ENCODE results near the gene CST11.

CST11 gene

DNA sequence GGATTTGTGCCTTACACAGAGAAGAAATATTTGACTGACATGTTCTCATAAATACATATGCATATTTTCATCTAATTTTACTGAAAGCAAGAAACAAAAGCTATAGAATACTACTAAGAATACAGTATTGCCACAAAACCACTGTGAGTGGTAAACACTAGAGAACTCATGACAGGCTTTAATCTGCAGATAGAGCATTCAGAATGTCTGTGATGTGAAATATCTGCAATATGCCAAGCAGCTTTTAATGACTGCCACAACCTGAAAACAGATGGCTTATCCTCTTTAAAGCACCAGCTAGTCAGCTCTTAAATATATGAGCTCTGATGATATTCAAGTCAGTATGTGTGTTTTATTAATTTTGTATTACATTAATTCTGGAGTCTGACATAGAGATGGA, 34.8 kb downstream of the CST11 start:
- H3K9me3 ChIP-seq (ENCODE audit: control insufficient read depth, insufficient read depth, low read depth, low read length), result no peaks in the 10 kb centered on the region
- CTCF ChIA-PET, result interaction anchor here (0.6 to 3.8 kb wide), 3 partner anchors 24 to 185 kb away, joined by 4 to 23 read pairs (median 13); no protein-coding TSS in a partner anchor
- no peak for TF ChIP-seq ZNF624 (tag by site-specific recombination; IDR thresholded peaks at IDR 0.05)
- no peak for TF ChIP-seq ZNF366 (tag by site-specific recombination; conservative IDR thresholded peaks at IDR 0.05)
- TF ChIP-seq, protein P1, sequence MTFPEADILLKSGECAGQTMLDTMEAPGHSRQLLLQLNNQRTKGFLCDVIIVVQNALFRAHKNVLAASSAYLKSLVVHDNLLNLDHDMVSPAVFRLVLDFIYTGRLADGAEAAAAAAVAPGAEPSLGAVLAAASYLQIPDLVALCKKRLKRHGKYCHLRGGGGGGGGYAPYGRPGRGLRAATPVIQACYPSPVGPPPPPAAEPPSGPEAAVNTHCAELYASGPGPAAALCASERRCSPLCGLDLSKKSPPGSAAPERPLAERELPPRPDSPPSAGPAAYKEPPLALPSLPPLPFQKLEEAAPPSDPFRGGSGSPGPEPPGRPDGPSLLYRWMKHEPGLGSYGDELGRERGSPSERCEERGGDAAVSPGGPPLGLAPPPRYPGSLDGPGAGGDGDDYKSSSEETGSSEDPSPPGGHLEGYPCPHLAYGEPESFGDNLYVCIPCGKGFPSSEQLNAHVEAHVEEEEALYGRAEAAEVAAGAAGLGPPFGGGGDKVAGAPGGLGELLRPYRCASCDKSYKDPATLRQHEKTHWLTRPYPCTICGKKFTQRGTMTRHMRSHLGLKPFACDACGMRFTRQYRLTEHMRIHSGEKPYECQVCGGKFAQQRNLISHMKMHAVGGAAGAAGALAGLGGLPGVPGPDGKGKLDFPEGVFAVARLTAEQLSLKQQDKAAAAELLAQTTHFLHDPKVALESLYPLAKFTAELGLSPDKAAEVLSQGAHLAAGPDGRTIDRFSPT (tag by site-specific recombination; IDR thresholded peaks at IDR 0.05), result no peak
- TF ChIP-seq, protein P2, sequence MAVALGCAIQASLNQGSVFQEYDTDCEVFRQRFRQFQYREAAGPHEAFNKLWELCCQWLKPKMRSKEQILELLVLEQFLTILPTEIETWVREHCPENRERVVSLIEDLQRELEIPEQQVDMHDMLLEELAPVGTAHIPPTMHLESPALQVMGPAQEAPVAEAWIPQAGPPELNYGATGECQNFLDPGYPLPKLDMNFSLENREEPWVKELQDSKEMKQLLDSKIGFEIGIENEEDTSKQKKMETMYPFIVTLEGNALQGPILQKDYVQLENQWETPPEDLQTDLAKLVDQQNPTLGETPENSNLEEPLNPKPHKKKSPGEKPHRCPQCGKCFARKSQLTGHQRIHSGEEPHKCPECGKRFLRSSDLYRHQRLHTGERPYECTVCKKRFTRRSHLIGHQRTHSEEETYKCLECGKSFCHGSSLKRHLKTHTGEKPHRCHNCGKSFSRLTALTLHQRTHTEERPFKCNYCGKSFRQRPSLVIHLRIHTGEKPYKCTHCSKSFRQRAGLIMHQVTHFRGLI (tag by site-specific recombination; IDR thresholded peaks at IDR 0.05), result no peak
- TF ChIP-seq ZNF670 (tag by site-specific recombination; IDR thresholded peaks at IDR 0.05; ENCODE audit: low read depth), result no peak
- TF ChIP-seq GLI4 (tag by site-specific recombination; IDR thresholded peaks at IDR 0.05), result no peak
- TF ChIP-seq, protein P3, sequence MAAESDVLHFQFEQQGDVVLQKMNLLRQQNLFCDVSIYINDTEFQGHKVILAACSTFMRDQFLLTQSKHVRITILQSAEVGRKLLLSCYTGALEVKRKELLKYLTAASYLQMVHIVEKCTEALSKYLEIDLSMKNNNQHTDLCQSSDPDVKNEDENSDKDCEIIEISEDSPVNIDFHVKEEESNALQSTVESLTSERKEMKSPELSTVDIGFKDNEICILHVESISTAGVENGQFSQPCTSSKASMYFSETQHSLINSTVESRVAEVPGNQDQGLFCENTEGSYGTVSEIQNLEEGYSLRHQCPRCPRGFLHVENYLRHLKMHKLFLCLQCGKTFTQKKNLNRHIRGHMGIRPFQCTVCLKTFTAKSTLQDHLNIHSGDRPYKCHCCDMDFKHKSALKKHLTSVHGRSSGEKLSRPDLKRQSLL (tag by site-specific recombination; IDR thresholded peaks at IDR 0.05), result no peak
- TF ChIP-seq ZNF558 (tag by site-specific recombination; IDR thresholded peaks at IDR 0.05), result no peak
- TF ChIP-seq ZNF785 (tag by site-specific recombination; IDR thresholded peaks at IDR 0.05), result no peak
- TF ChIP-seq ZBTB20 (tag by site-specific recombination; IDR thresholded peaks at IDR 0.05), result no peak
- no peak for TF ChIP-seq ZNF585B (tag by site-specific recombination; IDR thresholded peaks at IDR 0.05)
- TF ChIP-seq, protein P4, sequence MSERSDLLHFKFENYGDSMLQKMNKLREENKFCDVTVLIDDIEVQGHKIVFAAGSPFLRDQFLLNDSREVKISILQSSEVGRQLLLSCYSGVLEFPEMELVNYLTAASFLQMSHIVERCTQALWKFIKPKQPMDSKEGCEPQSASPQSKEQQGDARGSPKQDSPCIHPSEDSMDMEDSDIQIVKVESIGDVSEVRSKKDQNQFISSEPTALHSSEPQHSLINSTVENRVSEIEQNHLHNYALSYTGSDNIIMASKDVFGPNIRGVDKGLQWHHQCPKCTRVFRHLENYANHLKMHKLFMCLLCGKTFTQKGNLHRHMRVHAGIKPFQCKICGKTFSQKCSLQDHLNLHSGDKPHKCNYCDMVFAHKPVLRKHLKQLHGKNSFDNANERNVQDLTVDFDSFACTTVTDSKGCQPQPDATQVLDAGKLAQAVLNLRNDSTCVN (tag by site-specific recombination; optimal IDR thresholded peaks at IDR 0.05), result no peak
- TF ChIP-seq ZBTB17 (tag by site-specific recombination; IDR thresholded peaks at IDR 0.05), result no peak
- no peak for TF ChIP-seq ZBTB48 (tag by site-specific recombination; IDR thresholded peaks at IDR 0.05)
- TF ChIP-seq, protein P5, sequence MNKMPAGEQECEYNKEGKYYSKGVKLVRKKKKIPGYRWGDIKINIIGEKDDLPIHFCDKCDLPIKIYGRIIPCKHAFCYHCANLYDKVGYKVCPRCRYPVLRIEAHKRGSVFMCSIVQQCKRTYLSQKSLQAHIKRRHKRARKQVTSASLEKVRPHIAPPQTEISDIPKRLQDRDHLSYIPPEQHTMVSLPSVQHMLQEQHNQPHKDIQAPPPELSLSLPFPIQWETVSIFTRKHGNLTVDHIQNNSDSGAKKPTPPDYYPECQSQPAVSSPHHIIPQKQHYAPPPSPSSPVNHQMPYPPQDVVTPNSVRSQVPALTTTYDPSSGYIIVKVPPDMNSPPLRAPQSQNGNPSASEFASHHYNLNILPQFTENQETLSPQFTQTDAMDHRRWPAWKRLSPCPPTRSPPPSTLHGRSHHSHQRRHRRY (tag by site-specific recombination; IDR thresholded peaks at IDR 0.05), result no peak
- no peak for TF ChIP-seq ZNF169 (tag by site-specific recombination; IDR thresholded peaks at IDR 0.05)
- TF ChIP-seq KLF10 (tag by site-specific recombination; IDR thresholded peaks at IDR 0.05), result no peak
- no peak for TF ChIP-seq MYNN (tag by site-specific recombination; IDR thresholded peaks at IDR 0.05; ENCODE audit: borderline replicate concordance)
- H3K4me1 ChIP-seq (ENCODE audit: control insufficient read depth, insufficient read depth, low read length), result peaks cover 10% of the 10 kb centered on the region
- no peak overlapping the region for H3K27ac ChIP-seq (ENCODE audit: extremely low read depth, low read depth, low read length)
- POLR2A ChIA-PET, result interaction anchor here (1.0 to 1.3 kb wide), 2 partner anchors 60 to 68 kb away, joined by 3 to 6 read pairs; partner anchors contain the start of gene NXT1
- no peak overlapping the region for H3K4me3 ChIP-seq (ENCODE audit: low read depth, low read length)
- H3K36me3 ChIP-seq (ENCODE audit: control insufficient read depth in 2 of 2, insufficient read depth in 1 of 2, low read length in 2 of 2), result peaks cover 3% of the 10 kb centered on the region in 2 experiments; a peak in 2 of 3 replicates

Data from HEK293 (cell line).